H1 (cell line): Measurements from ENCODE around the gene ARMH3. TPM values are rescaled to one million over a fixed set of nuclear protein-coding genes. Genes with fewer than 3 reads are reported as not detected.

Experiments used
- CTCF ChIA-PET: fragments of 300-600 bp; sonication (Branson Sonifier 250); formaldehyde crosslinking; loops from one replicate; lab custom pipeline; 2021; ENCODE audit not compliant: partially characterized antibody; lab: Charles Lee
- POLR2A ChIA-PET: fragments of 300-600 bp; sonication (Branson Sonifier 250); formaldehyde crosslinking; loops from one replicate; lab custom pipeline; 2021; ENCODE audit warnings: inconsistent platforms; ENCODE audit not compliant: partially characterized antibody; lab: Charles Lee
- DNase-seq, 2 experiments: peaks; one replicate each; pipeline versions ENCODE4 v3.0.0 to v3.0.0-alpha.2; 2010 to 2022; ENCODE audit warnings: low spot score in 2 of 2, low read depth in 1 of 2, mixed read lengths in 1 of 2
- FAIRE-seq: peaks from 2 replicates; lab custom pipeline; 2011; peaks lifted over from hg19 to GRCh38; lab: Jason Lieb, UNC
- H2AFZ ChIP-seq: 2 replicates; pipeline ENCODE4 v1.8.1; 2012; ENCODE audit warnings: low read length, inconsistent platforms
- H2AK5ac ChIP-seq: 2 replicates; pipeline ENCODE4 v1.6.1; 2013; ENCODE audit warnings: low read depth, low read length
- H2BK120ac ChIP-seq: replicated peaks from 2 replicates; pipeline ENCODE3; 2013; ENCODE audit warnings: low read depth, low read length, inconsistent platforms
- H2BK12ac ChIP-seq: 2 replicates; pipeline ENCODE4 v1.6.1; 2013; ENCODE audit warnings: low read depth, low read length
- H2BK15ac ChIP-seq: 2 replicates; pipeline ENCODE4 v1.6.1; 2013; ENCODE audit warnings: low read length
- H2BK20ac ChIP-seq: 2 replicates; pipeline ENCODE4 v1.6.1; 2013; ENCODE audit warnings: low read length
- H2BK5ac ChIP-seq: 2 replicates; pipeline ENCODE4 v1.6.1; 2013; ENCODE audit warnings: low read depth, low read length
- H3K14ac ChIP-seq: 2 replicates; pipeline ENCODE4 v1.6.1; 2013; ENCODE audit warnings: inconsistent platforms; ENCODE audit not compliant: insufficient read length
- H3K18ac ChIP-seq: 2 replicates; pipeline ENCODE4 v1.6.1; 2013; ENCODE audit warnings: low read length; ENCODE audit errors: extremely low read depth
- H3K23ac ChIP-seq: 2 replicates; pipeline ENCODE4 v1.6.1; 2013; ENCODE audit warnings: inconsistent platforms; ENCODE audit not compliant: insufficient read length
- H3K23me2 ChIP-seq: 2 replicates; pipeline ENCODE4 v1.6.1; 2013; ENCODE audit warnings: low read depth, low read length
- H3K27ac ChIP-seq: 2 replicates; pipeline ENCODE4 v1.6.1; 2011; ENCODE audit warnings: low read depth, low read length, inconsistent platforms
- H3K27me3 ChIP-seq, 4 experiments: replicated peaks in 1 of 4; 1 replicate in 1 of 4; 2 replicates in 3 of 4; pipeline versions ENCODE4 v1.6.1 to v1.8.1; 2011 to 2013; ENCODE audit warnings: low read length in 3 of 4, mild to moderate bottlenecking in 3 of 4, inconsistent platforms in 2 of 4, mixed read lengths in 2 of 4, moderate library complexity in 1 of 4; ENCODE audit not compliant: control insufficient read depth in 3 of 4, insufficient read depth in 3 of 4; ENCODE audit errors: extremely low read depth in 1 of 4
- H3K36me3 ChIP-seq, 4 experiments: 2 replicates each; pipeline versions ENCODE4 v1.6.1 to v1.8.1; 2011 to 2013; ENCODE audit warnings: mild to moderate bottlenecking in 4 of 4, low read length in 3 of 4, moderate library complexity in 2 of 4, control low read depth in 1 of 4, inconsistent platforms in 1 of 4; ENCODE audit not compliant: insufficient read depth in 4 of 4, control insufficient read depth in 2 of 4
- H3K4ac ChIP-seq: replicated peaks from 2 replicates; pipeline ENCODE3; 2013; ENCODE audit warnings: low read length, low read depth, mixed read lengths, inconsistent platforms; ENCODE audit not compliant: insufficient read length
- H3K4me1 ChIP-seq, 4 experiments: replicated peaks in 1 of 4; 1 replicate in 1 of 4; 2 replicates in 3 of 4; pipeline versions ENCODE4 v1.6.1 to v1.8.1; 2011 to 2013; ENCODE audit warnings: low read length in 3 of 4, inconsistent platforms in 2 of 4, mixed read lengths in 1 of 4; ENCODE audit not compliant: insufficient read depth in 4 of 4, control insufficient read depth in 3 of 4
- H3K4me2 ChIP-seq, 2 experiments: 2 replicates each; pipeline versions ENCODE4 v1.6.1 to v1.8.1; 2011 to 2013; ENCODE audit warnings: low read depth in 2 of 2, low read length in 2 of 2, control low read depth in 1 of 2, inconsistent platforms in 1 of 2, mild to moderate bottlenecking in 1 of 2; ENCODE audit not compliant: insufficient read depth in 1 of 2
- H3K4me3 ChIP-seq, 4 experiments: fragments of 200-600, 300-600 bp in 1 of 4; sonication (generic), shearing (Covaris generic), sonication (Bioruptor Twin) in 1 of 4; 2 replicates each; pipeline versions ENCODE4 v1.5.1 to v1.8.1; 2011 to 2016; ENCODE audit warnings: low read length in 4 of 4, low read depth in 3 of 4, control low read depth in 2 of 4, inconsistent platforms in 2 of 4, mild to moderate bottlenecking in 2 of 4, mixed read lengths in 1 of 4, moderate library complexity in 1 of 4; ENCODE audit not compliant: insufficient read depth in 2 of 4; ENCODE audit errors: extremely low read depth in 1 of 4
- H3K56ac ChIP-seq: replicated peaks from 2 replicates; pipeline ENCODE3; 2013; ENCODE audit warnings: low read depth, mild to moderate bottlenecking, mixed read lengths, low read length, inconsistent platforms; ENCODE audit not compliant: insufficient read length
- H3K79me1 ChIP-seq: 2 replicates; pipeline ENCODE4 v1.6.1; 2013; ENCODE audit warnings: low read depth, low read length, control low read depth
- H3K79me2 ChIP-seq, 2 experiments: 2 replicates each; pipeline versions ENCODE4 v1.6.1 to v1.8.1; 2012 to 2013; ENCODE audit warnings: low read length in 2 of 2, mild to moderate bottlenecking in 2 of 2, inconsistent platforms in 1 of 2; ENCODE audit not compliant: insufficient read depth in 2 of 2, control insufficient read depth in 1 of 2
- H3K9ac ChIP-seq, 4 experiments: replicated peaks in 1 of 4; 1 replicate in 1 of 4; 2 replicates in 3 of 4; pipeline versions ENCODE4 v1.6.1 to v1.8.1; 2011 to 2013; ENCODE audit warnings: low read depth in 3 of 4, low read length in 3 of 4, control low read depth in 2 of 4, mild to moderate bottlenecking in 2 of 4, moderate library complexity in 2 of 4, inconsistent platforms in 1 of 4; ENCODE audit errors: extremely low read depth in 1 of 4
- H3K9me3 ChIP-seq, 2 experiments: 2 replicates each; pipeline versions ENCODE4 v1.6.1 to v1.8.1; 2012 to 2013; ENCODE audit warnings: mild to moderate bottlenecking in 2 of 2, moderate library complexity in 2 of 2, control low read depth in 1 of 2, inconsistent platforms in 1 of 2, low read depth in 1 of 2, low read length in 1 of 2, mixed read lengths in 1 of 2; ENCODE audit not compliant: insufficient read depth in 2 of 2
- H4K20me1 ChIP-seq, 2 experiments: replicated peaks in 1 of 2; 2 replicates each; pipeline versions ENCODE3 to v1.8.1; 2011 to 2013; ENCODE audit warnings: inconsistent platforms in 2 of 2, low read length in 2 of 2, mild to moderate bottlenecking in 1 of 2; ENCODE audit not compliant: insufficient read depth in 2 of 2, control insufficient read depth in 1 of 2
- H4K5ac ChIP-seq: 2 replicates; pipeline ENCODE4 v1.6.1; 2013; ENCODE audit warnings: low read length, low read depth, mixed read lengths, inconsistent platforms; ENCODE audit not compliant: insufficient read length
- H4K8ac ChIP-seq: 2 replicates; pipeline ENCODE4 v1.8.0; 2013; ENCODE audit warnings: mild to moderate bottlenecking, moderate library complexity, low read length, inconsistent platforms; ENCODE audit not compliant: insufficient read depth; ENCODE audit errors: extremely low read depth
- H4K91ac ChIP-seq: replicated peaks from 2 replicates; pipeline ENCODE3; 2013; ENCODE audit warnings: low read length, mixed read lengths, inconsistent platforms; ENCODE audit not compliant: insufficient read length
- BRCA1 ChIP-seq: IDR thresholded peaks from 2 replicates; pipeline ENCODE4 v1.6.1; 2012; ENCODE audit warnings: low read depth, low read length, improper control_type of control experiment
- CBX8 ChIP-seq: fragments of 300-800, 300-1000 bp; sonication (generic); IDR thresholded peaks from 2 replicates; pipeline ENCODE4 v1.7.1; 2016; ENCODE audit warnings: low read depth, low read length, borderline replicate concordance
- CHD1 ChIP-seq: IDR thresholded peaks from 2 replicates; pipeline ENCODE4 v1.6.1; 2012; ENCODE audit warnings: low read depth, low read length, improper control_type of control experiment
- GABPA ChIP-seq: IDR thresholded peaks from 2 replicates; pipeline ENCODE4 v1.6.1; 2011; ENCODE audit warnings: mild to moderate bottlenecking, low read length, moderate library complexity, borderline replicate concordance; ENCODE audit not compliant: insufficient read depth
- KDM4A ChIP-seq: IDR thresholded peaks from one replicate; pipeline ENCODE4 v1.7.1; 2012; ENCODE audit warnings: low read depth, mild to moderate bottlenecking, moderate library complexity, low read length, inconsistent platforms; ENCODE audit not compliant: severe bottlenecking
- RAD21 ChIP-seq, 2 experiments: IDR thresholded peaks in 1 of 2; conservative IDR thresholded peaks in 1 of 2; 2 replicates each; pipeline ENCODE4 v1.6.1; 2011; ENCODE audit warnings: low read depth in 2 of 2, low read length in 2 of 2, improper control_type of control experiment in 1 of 2, inconsistent platforms in 1 of 2, mild to moderate bottlenecking in 1 of 2, moderate library complexity in 1 of 2
- RNF2 ChIP-seq: fragments of 200-900, 300-1000 bp; sonication (generic); IDR thresholded peaks from 2 replicates; pipeline ENCODE4 v1.7.1; 2016; ENCODE audit warnings: borderline replicate concordance, low read depth, mild to moderate bottlenecking, antibody characterized with exemption, low read length; ENCODE audit not compliant: poor library complexity, severe bottlenecking; ENCODE audit errors: missing control alignments
- SIX5 ChIP-seq: IDR thresholded peaks from 2 replicates; pipeline ENCODE4 v1.6.1; 2011; ENCODE audit warnings: mild to moderate bottlenecking, low read depth, low read length
- YY1 ChIP-seq: IDR thresholded peaks from 2 replicates; pipeline ENCODE4 v1.6.1; 2011; ENCODE audit warnings: low read depth, mild to moderate bottlenecking, low read length
- WGBS, 2 experiments: shearing (Covaris generic) in 1 of 2; methylation state at CpG; one replicate each; pipeline versions ENCODE4 v1.1.6 to v1.1.7; 2013 to 2015; ENCODE audit warnings: low lambda C conversion rate in 2 of 2, mixed read lengths in 2 of 2, inconsistent platforms in 1 of 2, low coverage in 1 of 2, missing lambda C conversion rate in 1 of 2; ENCODE audit not compliant: insufficient replicate concordance in 2 of 2, insufficient coverage in 1 of 2, insufficient read length in 1 of 2; ENCODE audit errors: extremely low coverage in 1 of 2, missing lambda C conversion rate in 1 of 2; 5-methylcytosine and 5-hydroxymethylcytosine counted together
- polyA plus RNA-seq, 7 experiments: library from polyadenylated mRNA; depleted of rRNA in 3 of 7; stranded (reverse) in 5 of 7; unstranded in 2 of 7; fragments of >200 nt in 5 of 7; fragments of 200-250 nt in 2 of 7; gene quantifications; 1 replicate in 5 of 7; 2 replicates in 1 of 7; 4 replicates in 1 of 7; pipeline versions ENCODE4 v1.2.1 to v1.2.3, GENCODE V29; 2011 to 2013; ENCODE audit warnings: missing spikeins in 2 of 7, mixed read lengths in 2 of 7
- total RNA-seq: library from RNA; stranded (reverse); fragmentation: NEBNext Ultra II Directional; extraction: Animal tissue kit (Norgen Biotek cat#: 25700); gene quantifications from 2 replicates; pipeline ENCODE4 v1.2.1, GENCODE V29; 2021

ARMH3 gene
- total and polyA plus RNA-seq, 2 of the 8 experiments (the other 6 are each of a cell fraction or from before 2014, with no cell fraction given) = 11.6 to 18.3 TPM

- Histone ChIP-seq H4K8ac (no peak overlapping the region), H2BK120ac (no peak overlapping the region), H2BK20ac (no peak overlapping the region), H4K91ac (peak overlapping the region; percentile 4), H3K4me3 (no peak overlapping the region), H2BK12ac (no peak overlapping the region), H3K4ac (no peak overlapping the region), H3K27me3 (no peaks in the 10 kb centered on the region), H3K36me3 (no peaks in the 10 kb centered on the region), H4K5ac (no peak overlapping the region), H2AK5ac (no peak overlapping the region), H3K4me2 (no peak overlapping the region), H3K23ac (no peak overlapping the region), H3K27ac (no peak overlapping the region), H3K18ac (no peak overlapping the region), H4K20me1 (peaks cover 0 to 14% of the 10 kb centered on the region in 2 experiments), H3K79me2 (no peaks in the 10 kb centered on the region), H3K14ac (no peak overlapping the region), H3K4me1 (peaks cover 8 to 24% (median 13%) of the 10 kb centered on the region in 4 experiments), H3K9me3 (no peaks in the 10 kb centered on the region), H2BK15ac (no peak overlapping the region), H3K79me1 (0 out of 2 replicates have a peak, but pooled peaks cover 2% of the 10 kb centered on the region), H3K23me2 (peaks cover 14% of the 10 kb centered on the region), H2AFZ (no peak overlapping the region), H3K9ac (no peak overlapping the region), H3K56ac (no peak overlapping the region), H2BK5ac (no peak overlapping the region)
- FAIRE-seq (no peak), DNase-seq (no peak)
- TF ChIP-seq RAD21 (IDR thresholded peaks at IDR 0.05 in 1 of 2, conservative IDR thresholded peaks at IDR 0.05 in 1 of 2; ENCODE audit: low read depth in 2 of 2, low read length in 2 of 2) = no peak
- TF ChIP-seq YY1 = no peak
- no peak for TF ChIP-seq KDM4A
- no peak for TF ChIP-seq CBX8
- no peak for TF ChIP-seq SIX5
- TF ChIP-seq BRCA1 = no peak
- TF ChIP-seq GABPA = no peak
- TF ChIP-seq RNF2 = no peak
- no peak for TF ChIP-seq CHD1
- WGBS, 2 experiments = 81% methylated on average over 4 of the region's 4 CpGs; no CpG with 5 or more reads in 1 of the 2 experiments
- POLR2A ChIA-PET = interaction anchor here (1.0 to 9.8 kb wide), 2 partner anchors 11 to 18 kb away, joined by 3 to 100 read pairs; partner anchors contain the start of gene OGA
- CTCF ChIA-PET = interaction anchor here (0.6 to 4.0 kb wide), 30 partner anchors 8 to 591 kb away, joined by 3 to 46 read pairs (median 4); partner anchors contain the start of genes KCNIP2 and OGA
These were observed 220.6 kb downstream of the ARMH3 start for GRCh38 chr10:101835362-101835761.
